SK-N-MC (cell line): ENCODE measurements around the gene HOXB9.

Source experiments
- EZH2 ChIP-seq: fragments of 200-600 bp; sonication (generic); IDR thresholded peaks from one replicate; pipeline ENCODE4 v1.6.1; 2017; ENCODE audit warnings: antibody characterized with exemption
- FOXP2 ChIP-seq: optimal IDR thresholded peaks from 2 replicates; pipeline ENCODE3; 2011; ENCODE audit warnings: mild to moderate bottlenecking, moderate library complexity; ENCODE audit not compliant: insufficient read depth; ENCODE audit errors: extremely low read length, control extremely low read depth
- POLR2AphosphoS5 ChIP-seq: IDR thresholded peaks from 2 replicates; pipeline ENCODE4 v1.6.1; 2012; ENCODE audit warnings: mild to moderate bottlenecking, low read depth, low read length, borderline replicate concordance

GRCh38 chr17:48611213-48611612 lies 14.9 kb downstream of the HOXB9 start:
- TF ChIP-seq POLR2AphosphoS5 (no peak; the same call in 1 of the 2 replicates), EZH2 (no peak), FOXP2 (no peak)
